ENCODE measurements around the gene FAM237B.

The FAM237B gene

DNA sequence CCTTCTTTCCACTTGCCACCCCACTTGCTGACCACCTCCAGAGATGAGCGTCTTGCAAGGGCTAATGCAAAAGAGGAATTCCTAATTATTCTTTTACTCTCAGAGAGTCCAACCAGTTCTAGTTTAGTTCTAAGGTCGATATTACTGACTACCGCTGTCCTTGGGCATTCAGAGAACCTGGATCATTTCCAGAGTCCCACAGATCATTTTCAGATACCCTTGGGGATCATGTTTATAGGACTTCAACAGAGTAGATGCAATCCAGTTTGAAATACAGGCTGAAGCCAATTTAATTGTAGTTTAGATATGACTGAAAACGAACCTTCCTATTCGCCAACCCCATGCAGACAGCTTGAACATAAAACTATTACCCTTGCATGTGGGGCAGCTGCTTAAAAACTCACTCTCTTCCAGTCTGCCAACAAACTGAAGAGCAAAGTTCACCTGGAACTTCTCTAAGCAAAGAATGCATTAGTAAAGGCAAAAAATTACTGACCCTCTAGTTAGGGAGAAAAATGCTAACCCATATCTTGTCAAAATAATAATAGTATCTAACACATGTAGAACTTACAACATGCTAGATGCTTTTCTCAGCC, 53.7 kb downstream of the FAM237B start:
- no peak for ATAC-seq
- Mint-ChIP-seq H3K4me3 (no peak overlapping the region), H3K4me1 (no peaks in the 10 kb centered on the region), H3K27me3 (no peaks in the 10 kb centered on the region), H3K36me3 (no peaks in the 10 kb centered on the region), H3K27ac (no peak overlapping the region), H3K9me3 (no peaks in the 10 kb centered on the region)

DNA sequence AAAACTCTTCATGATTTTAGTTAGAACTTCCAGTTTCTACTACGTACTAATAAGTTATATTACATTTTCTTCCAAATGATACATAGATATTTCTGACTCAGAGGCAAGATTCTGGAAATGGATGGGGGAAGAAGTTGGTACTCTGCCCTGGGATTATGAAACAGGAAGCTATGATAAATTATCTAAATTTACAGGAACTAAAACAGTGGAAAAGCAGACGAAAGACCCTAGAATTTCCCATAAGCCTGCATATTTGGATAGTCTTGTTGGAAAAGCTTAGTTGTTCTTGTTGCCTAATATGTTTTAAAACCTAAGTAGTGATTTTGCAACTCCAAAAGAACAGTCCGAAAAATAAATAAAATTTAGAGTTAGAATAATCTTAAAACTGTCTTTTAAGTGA, 54.3 kb downstream of the FAM237B start:
- H3K36me3 Mint-ChIP-seq, result no peaks in the 10 kb centered on the region
- no peak overlapping the region for H3K27ac Mint-ChIP-seq
- no peak overlapping the region for H3K4me3 Mint-ChIP-seq
- no peaks in the 10 kb centered on the region for H3K9me3 Mint-ChIP-seq
- no peaks in the 10 kb centered on the region for H3K27me3 Mint-ChIP-seq
- ATAC-seq, result no peak
- no peaks in the 10 kb centered on the region for H3K4me1 Mint-ChIP-seq
